Brain microvascular endothelial cell (primary cell): ENCODE data around the gene ALDH4A1.

Experiments
- DNase-seq: peaks from one replicate; pipeline ENCODE4 v3.0.0-alpha.2; 2020
- H3K27ac ChIP-seq: fragments of 250-450 bp; sonication (Bioruptor Pico); 2 replicates; pipeline ENCODE4 v1.5.1; 2020; ENCODE audit warnings: mild to moderate bottlenecking, moderate library complexity
- H3K27me3 ChIP-seq: fragments of 250-450 bp; sonication (Bioruptor Pico); replicated peaks from 2 replicates; pipeline ENCODE4 v1.5.1; 2020; ENCODE audit warnings: mild to moderate bottlenecking
- H3K36me3 ChIP-seq: fragments of 250-450 bp; sonication (Bioruptor Pico); replicated peaks from 2 replicates; pipeline ENCODE4 v1.5.1; 2020; ENCODE audit warnings: mild to moderate bottlenecking
- H3K4me3 ChIP-seq: 2 replicates; pipeline ENCODE4 v1.5.1; 2011; ENCODE audit warnings: low read depth, mild to moderate bottlenecking, control low read depth, low read length, moderate library complexity
- CTCF ChIP-seq: IDR thresholded peaks from 2 replicates; pipeline ENCODE4 v1.5.1; 2011; ENCODE audit warnings: low read depth, mild to moderate bottlenecking, moderate library complexity, low read length, control low read depth, inconsistent platforms; ENCODE audit errors: missing control alignments
- in situ Hi-C: cut with HindIII; loops from 2 replicates; pipeline ENCODE4 v1.10.0; 2017; ENCODE audit warnings: low sequenced_read_pairs, low pct_ligation_motif_present

The ALDH4A1 gene

GRCh38 chr1:18922319-18922726 lies 20.0 kb upstream of the ALDH4A1 start:
- Histone ChIP-seq H3K4me3 (no peak overlapping the region), H3K27me3 (no peaks in the 10 kb centered on the region), H3K36me3 (no peaks in the 10 kb centered on the region), H3K27ac (peak overlapping the region; percentile 44)
- in situ Hi-C loops: no loop called here
- DNase-seq: peak; percentile 78
- TF ChIP-seq CTCF: peak; percentile 36

- Histone ChIP-seq H3K36me3 (no peaks in the 10 kb centered on the region), H3K27ac (peak overlapping the region; percentile 43), H3K4me3 (no peak overlapping the region), H3K27me3 (no peaks in the 10 kb centered on the region)
- no peak for DNase-seq
- peak; percentile 17 for TF ChIP-seq CTCF
- in situ Hi-C loops: no loop called here
These were observed 19.3 kb upstream of the ALDH4A1 start for GRCh38 chr1:18921516-18922251.

- in situ Hi-C loops: no loop called here
- no peak for TF ChIP-seq CTCF
- Histone ChIP-seq H3K27ac (no peak overlapping the region), H3K4me3 (no peak overlapping the region), H3K27me3 (no peaks in the 10 kb centered on the region), H3K36me3 (peaks cover 4% of the 10 kb centered on the region)
- DNase-seq: no peak
These were observed 18.6 kb upstream of the ALDH4A1 start for GRCh38 chr1:18920931-18921330.

- Histone ChIP-seq H3K27me3 (no peaks in the 10 kb centered on the region), H3K27ac (no peak overlapping the region), H3K4me3 (no peak overlapping the region), H3K36me3 (peaks cover 7% of the 10 kb centered on the region)
- DNase-seq: no peak
- no peak for TF ChIP-seq CTCF
- in situ Hi-C loops: no loop called here
These were observed 17.6 kb upstream of the ALDH4A1 start for GRCh38 chr1:18919956-18920355.

- in situ Hi-C loops: no loop called here
- Histone ChIP-seq H3K27ac (no peak overlapping the region), H3K4me3 (no peak overlapping the region), H3K36me3 (peaks cover 7% of the 10 kb centered on the region), H3K27me3 (no peaks in the 10 kb centered on the region)
- no peak for DNase-seq
- TF ChIP-seq CTCF: no peak
These were observed 17.0 kb upstream of the ALDH4A1 start for GRCh38 chr1:18919197-18919905.
